GM19328 (cell line): ENCODE data around the gene TEAD4.

Experiments used
- ATAC-seq: cut with Tn5 transposase; IDR thresholded peaks from one replicate; pipeline ENCODE4 v1.9.1; 2021; ENCODE audit warnings: mild to moderate bottlenecking, moderate library complexity; ENCODE audit not compliant: unreplicated experiment

TEAD4 gene

DNA sequence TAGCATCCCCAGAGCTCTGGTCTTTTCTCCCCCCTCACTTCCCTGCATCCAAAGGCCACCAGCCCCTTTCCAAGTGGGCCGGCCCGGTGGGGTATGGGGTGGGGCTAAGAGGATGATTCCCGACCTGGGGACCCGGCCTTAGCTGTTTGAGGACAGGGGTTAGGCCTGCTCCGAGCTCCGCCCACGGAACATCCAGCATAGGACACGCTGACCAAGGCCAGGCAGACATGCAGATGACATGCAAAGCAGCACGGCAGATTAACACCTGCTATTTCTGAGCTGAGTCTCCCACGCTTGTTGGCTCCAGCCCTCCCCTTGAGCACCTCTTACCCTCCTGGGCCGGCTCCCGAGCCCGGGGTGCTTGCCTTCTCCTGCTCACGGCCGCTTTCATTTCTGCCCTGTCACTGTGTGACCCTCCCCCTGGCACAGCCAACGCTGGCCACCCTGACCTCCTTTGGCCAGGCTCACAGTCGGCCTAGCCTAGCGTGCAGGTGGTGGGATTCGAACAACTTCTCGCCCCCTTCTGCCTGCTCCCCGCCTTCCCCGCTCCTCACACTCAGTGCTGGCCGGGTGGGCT lies 40.2 kb downstream of the TEAD4 start:
- ATAC-seq: no peak

DNA sequence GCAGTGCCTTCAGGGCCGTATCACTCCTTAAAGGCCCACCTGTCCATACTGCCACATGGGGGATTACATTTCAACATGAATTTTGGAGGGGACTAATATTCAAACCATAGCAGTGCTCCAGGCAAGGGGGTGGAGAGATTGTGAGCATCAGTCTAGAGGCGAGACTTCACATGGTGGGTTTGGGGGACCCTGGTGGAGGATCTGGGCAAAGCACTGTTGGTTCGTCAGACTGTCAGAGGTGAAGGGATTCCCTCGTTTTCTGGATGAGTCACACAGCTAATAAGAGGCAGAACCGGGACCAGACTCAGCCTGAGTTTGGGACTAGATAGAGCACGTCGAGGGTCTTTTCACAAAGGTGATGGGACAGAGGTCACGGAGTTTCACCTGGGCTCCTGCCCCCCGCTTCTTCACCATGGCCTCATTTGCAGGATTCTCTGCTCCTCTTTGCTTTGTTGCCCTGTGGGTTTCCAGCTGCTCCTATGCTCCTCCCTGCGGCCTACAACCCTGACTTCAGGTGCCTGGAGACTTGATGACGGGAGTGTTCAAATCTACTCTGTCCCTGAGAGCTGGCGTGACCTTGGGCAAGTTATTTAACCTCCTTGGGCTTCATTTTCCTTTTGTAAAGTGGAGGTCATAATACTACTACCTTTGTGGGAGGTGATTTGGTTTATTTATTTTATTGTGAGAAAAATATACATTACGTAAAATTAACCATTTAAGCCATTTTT lies 41.5 kb downstream of the TEAD4 start:
- ATAC-seq: no peak

DNA sequence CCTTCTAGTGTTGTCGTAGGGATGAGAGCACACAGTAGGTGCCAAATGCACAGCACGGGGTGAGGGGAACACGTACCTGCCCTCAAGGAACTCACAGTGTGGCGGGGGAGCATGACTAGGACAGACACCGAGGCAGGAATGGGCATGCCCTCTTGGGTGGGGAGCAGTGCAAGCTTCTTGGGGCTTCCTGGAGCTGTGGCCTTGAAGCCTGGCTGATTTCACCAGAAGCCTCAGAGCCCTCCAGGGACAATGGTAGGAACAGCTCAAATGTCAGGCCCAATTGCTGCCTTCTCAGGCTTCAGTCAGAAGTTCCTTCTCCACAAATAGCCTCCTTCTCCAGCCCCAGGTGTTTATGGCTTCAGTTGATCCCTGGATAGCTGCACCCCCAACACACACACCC lies 43.4 kb downstream of the TEAD4 start:
- ATAC-seq: no peak

DNA sequence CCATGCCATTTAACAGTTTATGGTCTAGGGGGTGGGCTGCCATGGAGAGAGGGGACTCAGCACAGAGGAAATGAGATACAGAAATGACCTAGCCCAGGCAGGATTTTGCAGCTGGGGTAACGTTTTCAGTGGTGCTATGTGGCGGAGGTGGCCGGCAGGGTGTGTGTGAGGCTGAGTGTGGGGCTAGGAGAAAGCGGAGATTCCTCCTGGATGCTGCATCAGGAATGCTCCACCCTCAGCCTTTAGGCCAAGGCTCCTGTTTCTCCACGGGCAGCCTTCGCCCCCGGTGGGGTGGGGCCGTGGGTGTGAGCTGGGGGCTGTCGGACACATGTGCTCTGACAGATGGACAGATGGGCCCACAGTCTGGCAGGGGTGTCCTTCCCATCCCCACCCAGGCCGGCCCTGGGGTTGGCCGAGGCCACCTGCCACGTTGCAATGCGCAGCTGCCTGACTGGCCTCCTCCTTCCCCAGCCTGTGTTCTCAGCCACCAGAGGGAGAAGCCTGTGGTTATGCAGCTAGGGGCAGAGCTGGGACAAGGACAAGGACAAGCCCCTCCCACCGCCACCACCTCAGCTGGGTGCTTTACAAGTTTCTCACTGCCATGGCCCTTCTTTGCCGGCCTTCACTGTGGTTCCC lies 44.3 kb downstream of the TEAD4 start:
- ATAC-seq: no peak

DNA sequence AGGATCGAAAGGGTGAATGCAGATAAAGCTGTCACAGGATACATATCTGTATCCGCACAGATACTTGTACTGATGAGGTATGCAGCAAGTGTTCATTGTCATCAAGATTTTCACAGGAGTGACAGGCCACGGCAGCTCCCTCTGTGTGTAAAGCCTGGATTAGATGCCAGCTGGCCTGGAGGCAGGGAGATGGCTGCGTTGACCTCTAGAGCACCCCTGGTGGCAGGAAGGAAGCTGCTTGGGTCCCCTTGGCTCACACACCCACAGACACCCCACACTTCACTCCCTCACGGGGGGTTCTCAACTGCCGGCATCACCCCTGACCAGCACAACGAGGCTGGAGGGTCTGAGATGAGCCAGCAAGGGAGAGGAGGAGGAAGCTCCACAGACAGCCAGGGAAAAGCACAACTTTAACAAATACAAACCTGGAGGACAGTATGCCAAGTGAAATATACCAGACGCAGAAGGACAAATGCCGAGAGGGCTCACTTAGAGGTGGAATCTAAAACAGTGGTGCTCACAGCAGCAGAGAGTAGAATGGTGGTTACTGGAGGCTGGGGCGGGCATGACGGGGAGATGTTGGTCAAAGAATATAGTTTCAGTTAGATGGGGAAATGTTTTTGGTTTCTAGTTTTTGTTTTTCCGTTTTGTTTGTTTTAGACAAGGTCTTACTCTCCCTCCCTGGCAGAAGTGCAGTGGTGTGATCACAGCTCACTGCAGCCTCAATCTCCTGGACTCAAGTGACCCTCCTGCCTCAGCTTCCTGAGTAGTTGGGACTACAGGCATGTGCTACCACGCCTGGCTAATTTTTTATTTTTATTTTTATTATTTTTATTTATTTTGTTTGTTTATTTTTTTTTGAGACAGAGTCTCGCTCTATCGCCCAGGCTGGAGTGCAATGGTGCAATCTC lies 45.7 kb downstream of the TEAD4 start:
- ATAC-seq: no peak

DNA sequence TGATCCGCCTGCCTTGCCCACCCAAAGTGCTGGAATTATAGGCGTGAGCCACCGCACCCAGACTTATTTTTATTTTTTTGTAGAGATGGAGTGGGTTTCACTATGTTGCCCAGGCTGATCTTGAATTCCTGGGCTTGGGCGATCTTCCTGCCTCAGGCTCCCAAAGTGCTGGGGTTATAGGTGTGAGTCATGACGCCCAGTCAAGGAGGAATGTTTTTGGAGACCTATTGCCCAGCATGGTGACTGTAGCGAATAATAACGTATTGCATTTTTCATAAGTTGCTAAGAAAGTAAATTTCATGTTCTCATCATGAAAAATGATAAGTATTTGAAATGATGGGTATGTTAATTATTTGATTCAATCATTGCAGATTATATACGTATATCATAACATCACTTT lies 46.5 kb downstream of the TEAD4 start:
- no peak for ATAC-seq

DNA sequence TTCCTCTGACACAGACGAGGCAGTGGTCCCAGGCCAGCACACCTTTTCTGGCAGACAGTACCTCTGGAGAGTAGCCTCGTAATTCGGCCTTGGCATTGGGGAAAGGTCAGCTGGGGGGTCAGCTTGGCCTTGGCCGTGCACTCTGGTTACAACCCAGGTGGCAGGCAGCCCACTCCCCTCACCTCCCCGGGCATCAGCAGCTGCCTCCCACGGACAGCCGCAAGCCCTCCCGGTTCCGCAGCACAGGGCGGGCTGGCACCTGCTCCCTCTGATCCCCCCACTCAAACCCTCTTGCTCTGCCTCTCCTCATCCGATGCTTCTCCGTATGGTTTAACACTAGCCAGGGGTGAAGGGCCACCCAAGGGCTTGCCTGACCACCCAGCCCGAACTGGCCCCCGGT lies 50.6 kb downstream of the TEAD4 start:
- no peak for ATAC-seq

DNA sequence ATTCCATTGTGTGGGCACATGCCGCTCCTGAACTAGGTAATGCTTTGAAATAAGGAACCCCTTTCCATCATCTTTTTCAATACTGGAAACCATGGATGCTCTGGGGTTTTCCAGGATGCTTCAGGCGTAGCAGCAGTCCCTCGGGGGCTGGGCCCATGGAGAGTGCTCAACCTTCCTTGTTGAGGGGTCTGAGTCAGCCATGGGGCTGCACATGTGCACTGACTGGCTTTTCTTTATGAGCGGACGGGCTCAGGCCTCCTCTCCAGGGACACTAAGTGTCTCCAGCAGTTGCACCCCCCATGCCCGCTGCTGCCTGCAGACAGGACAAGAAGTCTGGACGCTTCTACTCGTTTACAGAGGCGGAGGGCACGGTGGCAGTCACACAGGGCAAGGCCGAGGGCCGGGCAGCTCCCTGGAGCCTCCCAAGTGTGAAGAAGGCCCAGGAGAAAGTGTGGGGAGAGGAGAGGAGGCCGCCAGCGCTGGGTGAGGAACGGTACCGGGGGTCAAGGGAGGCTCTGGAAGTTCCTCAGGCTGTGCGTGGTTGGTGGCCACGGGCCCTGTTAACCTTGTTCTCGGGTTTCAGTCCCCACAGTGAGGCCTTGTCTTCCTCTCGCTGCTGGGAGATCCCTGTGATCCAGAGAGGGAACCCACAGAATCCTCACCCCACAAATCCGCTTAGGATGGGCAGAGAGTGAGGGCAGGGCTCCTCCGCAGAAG lies 51.2 kb downstream of the TEAD4 start:
- ATAC-seq: no peak

DNA sequence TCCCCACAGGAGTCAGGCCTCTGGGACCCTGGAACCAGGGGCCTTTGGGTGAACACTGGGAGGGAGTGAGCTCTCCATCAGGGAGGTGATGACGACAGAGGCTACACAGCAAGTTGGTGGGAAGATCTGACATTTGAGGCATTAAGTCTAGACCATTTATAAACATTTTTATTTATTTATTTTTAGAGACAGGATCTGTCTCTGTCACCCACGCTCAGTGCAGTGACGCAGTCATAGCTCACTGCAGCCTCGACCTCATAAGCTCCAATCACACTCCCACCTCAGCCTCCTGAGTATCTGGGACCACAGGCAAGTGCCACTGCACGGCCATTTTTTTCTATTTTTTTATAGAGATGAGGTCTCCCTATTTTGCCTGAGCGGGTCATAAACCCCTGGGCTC lies 53.6 kb downstream of the TEAD4 start:
- no peak for ATAC-seq

DNA sequence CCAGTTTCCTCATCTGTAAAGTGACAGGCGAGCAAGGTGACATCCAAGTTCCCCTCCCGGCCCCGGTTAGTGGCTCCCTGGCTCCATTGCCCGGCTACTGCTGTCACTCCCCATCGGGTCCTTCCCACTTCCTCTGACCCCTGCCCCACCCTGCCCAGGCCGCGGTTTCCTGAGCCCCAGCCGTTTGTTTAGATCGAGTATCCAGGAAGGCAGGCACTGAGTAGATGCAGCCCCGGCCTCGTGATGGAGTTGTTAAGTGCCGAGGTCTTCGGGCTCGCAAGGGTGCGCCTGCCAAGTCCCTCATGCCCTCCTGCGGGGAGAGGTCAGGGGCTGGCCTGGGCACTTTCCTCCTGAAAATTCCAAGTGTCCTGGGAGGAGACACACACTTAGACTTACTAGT lies 55.4 kb downstream of the TEAD4 start:
- no peak for ATAC-seq

DNA sequence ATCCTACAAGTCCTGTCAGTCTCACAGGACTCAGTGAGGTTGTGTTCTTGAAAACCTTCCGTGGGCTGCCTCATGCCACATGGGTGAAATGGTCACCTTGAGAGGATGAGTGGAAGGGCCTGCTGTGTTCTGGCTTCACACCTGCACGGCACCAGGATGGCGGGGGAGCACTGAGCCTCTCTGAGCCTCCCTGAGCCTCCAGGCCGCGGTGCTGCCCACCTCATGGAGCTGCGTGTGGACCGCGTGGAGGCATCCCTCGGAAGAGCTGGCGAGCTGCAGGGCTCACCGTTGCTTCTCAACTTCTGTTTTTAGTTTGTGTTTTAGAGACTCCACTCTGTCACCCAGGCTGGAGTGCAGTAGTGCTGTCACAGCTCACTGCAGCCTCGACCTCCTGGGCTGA lies 56.2 kb downstream of the TEAD4 start:
- ATAC-seq: no peak

DNA sequence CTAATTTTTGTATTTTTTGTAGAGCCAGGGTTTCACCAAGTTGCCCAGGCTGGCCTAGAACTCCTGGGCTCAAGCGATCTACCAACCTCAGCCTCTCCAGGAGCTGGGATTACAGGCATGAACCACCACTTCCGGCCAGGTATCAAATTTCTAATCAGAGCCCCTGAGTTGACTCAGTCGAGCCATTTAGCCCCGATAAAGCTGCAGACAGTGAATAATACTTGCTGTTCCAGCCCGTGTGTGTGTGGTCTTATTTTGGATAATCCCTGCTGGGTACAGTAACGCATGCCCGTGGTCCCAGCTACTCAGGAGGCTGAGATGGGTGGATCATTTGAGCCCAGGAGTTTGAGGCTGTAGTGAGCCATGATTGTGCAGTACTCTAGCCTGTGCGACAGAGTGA lies 57.0 kb downstream of the TEAD4 start:
- no peak for ATAC-seq

DNA sequence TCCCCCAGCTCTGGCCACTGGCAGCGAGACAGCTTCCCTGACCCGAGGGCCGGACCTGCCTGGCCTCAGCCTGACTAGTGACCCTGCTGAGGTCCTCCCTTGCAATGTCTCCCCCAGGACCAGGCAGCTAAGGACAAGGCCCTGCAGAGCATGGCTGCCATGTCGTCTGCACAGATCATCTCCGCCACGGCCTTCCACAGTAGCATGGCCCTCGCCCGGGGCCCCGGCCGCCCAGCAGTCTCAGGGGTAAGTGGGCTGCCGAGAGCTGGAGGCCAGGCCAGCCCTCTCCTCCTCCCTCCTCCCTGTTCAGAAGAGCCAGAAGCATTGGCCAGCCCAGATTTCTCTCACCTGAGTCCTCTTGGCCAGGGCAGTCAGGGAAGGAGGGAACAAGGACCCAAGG lies 58.1 kb downstream of the TEAD4 start:
- no peak for ATAC-seq

DNA sequence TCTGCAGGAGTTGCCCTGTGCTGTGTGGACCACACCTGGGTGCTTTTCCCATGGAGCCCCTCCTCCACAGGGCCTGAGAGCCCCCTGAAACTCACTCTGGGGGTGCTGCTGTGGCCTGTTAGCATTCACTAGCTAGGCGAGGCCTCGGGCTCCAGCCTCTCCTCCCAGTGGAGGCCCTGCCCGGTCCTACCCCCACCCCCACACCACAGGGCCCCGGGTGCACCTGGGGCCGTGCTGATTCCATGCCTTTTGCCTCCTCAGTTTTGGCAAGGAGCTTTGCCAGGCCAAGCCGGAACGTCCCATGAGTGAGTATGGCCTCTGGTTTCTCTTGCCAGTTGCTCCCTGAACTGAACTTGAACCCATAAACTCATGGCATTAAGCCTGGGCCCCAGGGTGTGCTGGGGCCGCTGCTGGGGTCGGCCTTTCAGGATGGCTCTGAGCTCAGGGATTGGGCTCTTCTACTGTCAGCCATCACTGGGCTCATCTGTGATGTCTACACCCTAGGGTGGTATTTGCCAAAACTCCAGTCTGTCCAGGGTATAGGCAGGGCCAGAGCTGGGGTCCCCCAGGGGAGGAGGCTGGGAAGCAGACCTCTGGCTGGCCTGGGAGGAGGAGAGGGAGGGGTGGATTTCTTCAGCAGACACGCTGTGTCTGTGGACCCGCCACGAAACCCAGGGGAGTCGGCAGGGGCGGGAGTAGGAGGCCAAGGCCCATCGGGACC lies 59.2 kb downstream of the TEAD4 start:
- no peak for ATAC-seq

DNA sequence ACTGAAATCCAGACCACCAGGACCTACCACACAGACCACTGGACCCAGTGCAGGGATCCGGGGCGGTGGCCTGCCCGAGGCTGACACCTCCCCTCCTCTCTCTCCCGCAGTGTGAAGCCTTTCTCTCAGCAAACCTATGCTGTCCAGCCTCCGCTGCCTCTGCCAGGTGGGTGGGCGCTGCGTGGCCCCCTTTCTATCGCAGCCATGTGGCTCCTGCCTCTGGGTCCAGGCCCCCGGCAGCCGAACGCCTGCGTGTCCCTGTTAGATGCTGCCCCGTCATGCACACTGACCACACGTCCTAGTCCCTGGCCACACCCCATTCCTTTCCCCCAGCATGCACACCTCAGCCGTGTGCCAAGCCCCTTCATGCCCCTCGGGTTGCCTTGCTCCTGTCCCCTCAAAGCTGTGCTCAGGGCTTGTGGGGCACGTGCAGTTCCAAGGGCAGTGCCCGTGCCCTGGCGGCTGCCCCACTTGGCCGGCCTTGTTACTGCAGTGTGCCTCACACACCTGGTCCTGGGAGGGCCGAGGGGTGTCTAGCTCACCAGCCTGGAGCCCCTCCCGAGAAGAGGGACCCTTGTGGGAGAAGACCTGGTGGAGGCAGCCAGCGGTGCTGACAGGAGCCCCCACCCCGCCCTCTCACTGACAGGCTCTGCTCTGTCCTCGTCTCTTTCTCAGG lies 59.9 kb downstream of the TEAD4 start:
- no peak for ATAC-seq

DNA sequence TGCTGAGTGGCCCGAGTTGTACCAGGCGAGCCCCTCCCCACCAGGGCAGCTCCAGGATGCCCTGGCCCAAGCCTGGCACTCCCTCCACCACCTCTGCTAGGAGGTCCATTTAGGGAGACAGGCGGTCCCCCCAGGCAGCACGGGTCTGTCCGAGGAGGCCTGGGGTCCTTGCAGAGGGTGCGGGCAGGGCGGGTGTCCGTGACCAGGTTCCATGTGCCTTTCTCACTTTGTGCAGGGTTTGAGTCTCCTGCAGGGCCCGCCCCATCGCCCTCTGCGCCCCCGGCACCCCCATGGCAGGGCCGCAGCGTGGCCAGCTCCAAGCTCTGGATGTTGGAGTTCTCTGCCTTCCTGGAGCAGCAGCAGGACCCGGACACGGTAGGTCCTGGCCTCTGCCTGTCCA lies 61.2 kb downstream of the TEAD4 start:
- no peak for ATAC-seq

DNA sequence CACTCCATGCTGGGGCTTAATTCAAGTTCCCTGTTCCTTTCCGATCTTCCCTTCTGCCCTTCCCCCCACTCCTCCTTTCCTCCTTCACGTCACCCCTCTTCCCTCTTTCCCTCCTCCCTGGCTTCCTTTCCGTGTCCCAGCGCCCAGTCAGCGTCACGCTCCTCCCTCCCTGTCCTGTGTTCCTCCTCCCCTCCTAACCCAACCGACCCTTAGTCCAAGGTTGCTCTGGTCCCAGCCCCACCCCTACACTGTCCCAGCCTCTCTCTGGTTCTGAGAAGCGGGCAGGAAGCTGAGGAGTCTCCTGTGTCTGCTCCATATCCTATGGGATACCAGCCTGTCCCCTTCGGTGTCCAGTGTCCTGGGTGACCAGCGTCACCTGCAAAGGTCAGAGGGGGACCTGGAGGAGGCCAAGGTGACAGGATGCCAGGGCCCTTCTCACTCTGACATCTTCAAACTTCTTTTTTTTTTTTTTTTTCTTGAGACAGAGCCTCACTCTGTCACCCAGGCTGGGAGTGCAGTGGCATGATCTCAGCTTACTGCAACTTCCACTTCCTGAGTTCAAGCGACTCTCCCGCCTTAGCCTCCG lies 61.7 kb downstream of the TEAD4 start:
- no peak for ATAC-seq

DNA sequence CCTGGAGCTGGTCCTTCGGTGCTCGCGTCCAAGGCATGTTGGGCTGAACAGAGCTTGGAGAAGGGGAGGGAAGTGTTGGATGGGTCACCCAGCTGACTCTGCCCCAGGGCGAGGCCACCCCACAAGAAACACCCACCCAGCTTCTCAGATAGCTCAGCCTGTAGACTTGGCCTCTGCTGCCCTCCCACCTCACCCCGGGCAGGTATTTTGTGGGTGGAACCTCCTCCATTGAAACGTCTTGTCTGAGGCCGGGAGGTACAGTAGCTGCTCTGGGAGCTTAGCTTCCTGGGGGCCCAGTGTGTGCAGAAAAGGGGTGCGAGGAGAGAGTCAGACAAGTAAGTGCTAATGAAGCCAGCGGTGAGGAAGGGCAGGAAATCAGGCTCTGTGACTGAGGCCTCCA lies 63.2 kb downstream of the TEAD4 start:
- no peak for ATAC-seq

DNA sequence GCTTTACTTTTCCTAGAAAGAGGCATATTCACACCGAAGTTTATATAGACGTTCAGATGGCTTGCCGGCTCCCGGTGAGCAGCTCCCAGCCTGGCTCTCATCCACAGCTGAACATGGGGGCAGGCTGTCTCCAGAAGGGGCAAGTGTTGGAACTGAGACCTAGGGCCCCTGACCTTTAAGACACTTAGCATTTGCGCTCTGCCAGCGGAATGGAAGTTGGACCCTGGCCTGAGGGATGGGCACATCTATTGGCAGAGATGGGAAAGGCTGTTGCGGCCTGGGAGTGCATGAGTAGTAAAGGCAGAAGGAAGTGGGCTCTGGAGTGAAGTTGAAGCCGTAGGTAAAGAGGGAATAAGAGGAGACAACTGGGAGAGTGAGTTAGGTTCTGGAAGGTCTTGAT lies 63.8 kb downstream of the TEAD4 start:
- ATAC-seq: no peak
